HG03571 (cell line): Measurements from ENCODE around the gene MBOAT2.
"Not testable (repeated sequence)": the region's sequence is repeated elsewhere in the genome, so short reads cannot be mapped to it uniquely, and the experiment has no call there.

Experiments used
- ATAC-seq: cut with Tn5 transposase; IDR thresholded peaks from one replicate; pipeline ENCODE4 v1.9.1; 2021; ENCODE audit not compliant: unreplicated experiment

The MBOAT2 gene

DNA sequence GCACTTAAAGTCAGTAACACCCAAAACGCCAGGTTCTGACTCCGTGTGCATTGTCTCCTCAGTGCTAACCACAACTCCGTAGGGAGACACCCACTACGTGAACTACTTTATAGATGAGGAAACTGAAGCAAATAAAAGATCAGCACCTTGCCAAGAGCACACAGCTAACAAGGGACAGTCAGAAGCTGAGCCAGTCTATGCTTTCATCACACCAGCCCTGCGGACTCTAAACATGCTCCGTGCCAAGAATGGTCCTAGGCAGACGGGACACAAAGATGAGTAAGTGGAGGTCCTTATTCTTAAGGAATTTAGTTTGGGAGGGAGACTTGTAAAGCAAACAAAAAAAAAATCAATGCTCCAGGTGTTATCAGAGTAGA lies 9.6 kb downstream of the MBOAT2 start:
- ATAC-seq = no peak

DNA sequence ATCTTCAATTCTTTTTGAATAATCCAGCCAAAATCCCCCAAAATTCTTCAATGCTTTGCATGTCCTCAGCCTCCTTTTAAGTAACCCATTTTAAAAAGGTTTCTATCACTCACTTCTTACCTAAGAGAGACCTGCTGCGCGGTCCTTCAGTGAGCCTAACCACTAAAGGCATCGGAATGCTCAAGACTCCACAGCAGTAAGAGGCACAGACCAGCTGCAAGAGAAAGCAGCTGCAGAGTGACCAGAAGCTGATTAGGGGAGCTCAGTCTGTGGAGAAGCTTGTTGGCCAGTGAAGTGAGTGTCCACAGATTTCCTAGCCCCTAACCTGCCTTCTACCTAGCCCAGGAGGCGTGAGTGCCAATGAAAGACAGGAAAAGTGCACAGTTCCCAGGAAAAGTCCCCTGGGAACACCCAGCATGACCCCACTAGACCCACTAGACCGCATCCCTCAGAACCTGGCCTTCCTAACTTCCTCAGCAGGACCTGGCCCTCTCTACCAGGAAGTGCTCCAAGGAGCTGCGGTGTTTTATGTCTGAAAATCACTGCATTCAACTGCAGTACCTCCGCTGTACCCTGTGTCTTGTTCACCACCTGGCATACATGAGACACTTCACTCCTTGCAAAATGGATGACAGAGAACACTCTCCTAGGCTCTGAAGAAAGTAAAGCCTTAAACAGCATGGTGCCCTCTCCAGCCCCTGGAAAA lies 10.1 kb downstream of the MBOAT2 start:
- ATAC-seq = no peak

DNA sequence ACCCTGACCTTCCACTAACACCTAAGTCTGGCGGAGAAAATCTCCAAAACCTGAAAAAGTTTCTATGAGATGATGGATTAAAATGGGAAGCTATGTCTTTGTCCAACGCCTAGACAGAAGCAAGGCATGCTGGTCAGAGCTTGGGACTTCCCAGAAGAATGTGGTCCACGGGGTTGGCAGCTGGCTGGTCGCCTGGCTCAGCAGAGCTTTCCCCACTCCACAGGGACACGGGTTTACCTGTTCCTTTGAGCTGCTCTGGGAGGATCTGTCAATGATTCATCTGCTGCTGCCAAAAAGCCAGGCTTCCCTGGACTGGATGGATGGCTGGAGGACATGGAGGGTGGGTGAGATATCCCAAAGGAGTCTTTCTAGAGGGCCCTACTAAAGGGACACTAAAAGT lies 10.8 kb downstream of the MBOAT2 start:
- no peak for ATAC-seq

DNA sequence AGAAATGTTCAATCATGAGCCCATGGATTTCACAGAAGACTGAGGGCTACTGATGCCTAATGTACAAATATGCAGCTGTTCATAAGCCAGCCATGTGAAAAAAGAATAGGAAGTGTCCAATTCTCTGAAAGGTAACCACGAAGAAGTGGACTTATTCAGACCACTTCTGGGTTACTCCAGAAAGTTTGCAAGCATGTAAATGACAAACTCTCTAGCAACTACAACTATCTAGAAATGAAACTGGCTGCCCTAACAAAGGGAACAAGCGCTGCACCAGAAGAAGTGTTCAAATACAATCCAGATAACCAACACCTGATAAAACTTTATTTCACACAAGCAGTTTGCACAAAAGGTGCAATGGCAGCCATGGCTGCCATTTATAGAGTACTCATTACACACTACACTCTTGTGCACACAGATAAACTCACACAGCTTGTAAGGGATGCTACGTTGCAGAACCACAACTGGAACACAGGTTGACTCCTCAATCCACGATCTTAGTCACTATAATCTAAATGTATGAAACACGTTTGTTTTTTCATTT lies 13.9 kb downstream of the MBOAT2 start:
- no peak for ATAC-seq

DNA sequence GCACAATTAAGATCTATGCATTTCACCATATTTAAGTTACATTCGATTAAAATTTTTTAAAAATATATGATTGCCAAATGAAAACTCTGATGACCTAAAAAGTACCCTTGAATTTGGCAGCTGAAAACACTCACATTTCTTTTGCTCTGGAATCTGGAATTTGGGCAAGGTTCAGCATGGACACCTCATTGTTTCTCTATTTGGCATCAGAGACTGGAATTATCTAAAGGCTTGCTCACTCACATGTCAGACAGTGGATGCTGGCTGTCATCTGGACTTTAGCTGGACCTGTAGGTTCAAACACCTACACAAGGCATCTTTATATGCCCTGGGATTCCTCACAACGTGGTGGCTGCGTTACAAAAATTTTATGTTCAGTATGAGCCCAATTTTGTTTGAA lies 16.1 kb downstream of the MBOAT2 start:
- ATAC-seq = no peak

DNA sequence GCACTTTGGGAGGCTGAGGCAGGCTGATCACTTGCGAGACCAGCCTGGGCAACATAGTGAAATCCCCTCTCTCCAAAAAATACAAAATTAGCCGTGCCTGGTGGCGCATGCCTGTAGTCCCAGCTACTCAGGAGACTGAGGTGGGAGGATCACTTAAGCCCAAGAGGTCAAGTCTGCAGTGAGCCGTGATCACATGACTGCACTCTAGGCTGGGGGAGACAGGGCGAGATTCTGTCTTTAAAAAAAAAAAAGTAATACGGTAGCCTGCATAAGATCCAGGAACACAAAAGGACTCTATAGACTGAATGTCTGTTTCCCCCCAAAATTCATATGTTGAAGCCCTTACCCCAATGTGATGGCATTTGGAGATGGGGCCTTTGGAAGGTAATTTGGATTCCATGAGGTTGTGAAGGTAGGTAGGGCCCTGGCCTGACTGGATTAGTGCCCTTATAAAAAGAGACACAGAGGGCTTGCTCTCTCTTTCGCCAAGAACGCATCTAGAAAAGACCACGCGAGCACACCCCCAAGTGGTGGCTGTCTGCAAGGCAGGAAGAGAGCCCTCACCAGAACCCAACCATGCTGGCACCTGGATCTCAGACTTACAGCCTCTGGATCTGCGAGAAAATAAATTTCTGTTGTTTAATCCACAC lies 17.0 kb downstream of the MBOAT2 start:
- ATAC-seq = no peak

DNA sequence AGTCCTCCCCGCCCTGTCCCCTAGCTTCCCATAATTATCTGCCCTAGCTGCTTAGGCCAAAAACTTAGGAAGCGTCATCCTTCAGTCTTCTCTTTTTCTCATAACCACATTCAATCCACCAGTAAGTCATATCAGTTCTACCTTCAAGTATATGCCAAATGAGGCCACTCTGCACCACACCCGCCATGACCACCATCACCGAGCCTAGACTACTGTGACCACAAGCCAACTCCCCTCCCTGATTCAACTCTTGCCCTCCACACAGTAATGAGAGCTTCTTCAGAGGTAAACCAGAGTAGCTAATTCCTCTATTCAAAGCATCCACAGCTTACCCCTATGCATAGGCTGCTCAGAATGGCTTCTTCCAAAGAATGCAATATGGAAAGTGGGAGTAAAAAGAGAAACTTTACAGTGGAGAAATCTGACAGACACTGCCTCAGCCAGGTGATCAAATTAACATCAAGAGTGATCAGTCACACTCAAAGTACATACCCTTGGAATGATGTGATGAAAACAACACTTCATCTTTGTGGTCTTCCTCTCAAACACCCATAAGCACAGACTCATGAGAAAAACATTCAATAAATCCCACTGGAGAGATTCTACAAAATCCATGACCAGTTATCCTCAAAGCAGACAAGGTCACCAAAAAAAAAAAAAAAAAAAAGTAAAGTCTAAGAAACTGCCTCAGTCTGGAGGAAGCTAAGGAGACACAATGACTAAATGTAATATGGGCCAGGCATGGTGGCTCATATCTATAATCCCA lies 17.7 kb downstream of the MBOAT2 start:
- ATAC-seq = no peak

DNA sequence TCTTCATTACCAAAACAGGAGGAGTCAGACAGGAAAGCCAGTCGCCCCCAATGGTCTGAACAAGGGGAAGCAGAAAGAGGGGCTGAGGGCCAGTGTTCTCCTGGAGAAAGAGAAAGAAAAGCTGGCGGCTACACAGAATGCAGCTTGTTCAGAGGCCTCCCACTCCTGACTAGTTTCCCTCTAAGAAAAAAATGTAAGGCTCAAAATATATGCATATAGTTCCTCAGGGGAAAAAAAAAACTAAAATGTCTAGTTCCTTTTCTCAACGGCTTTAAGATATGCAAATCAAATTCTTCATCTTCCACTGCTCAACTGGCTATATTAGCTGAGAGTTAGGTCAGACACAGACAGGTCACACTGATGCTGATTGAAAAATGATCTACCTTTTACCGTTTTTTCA lies 18.6 kb downstream of the MBOAT2 start:
- ATAC-seq = no peak

DNA sequence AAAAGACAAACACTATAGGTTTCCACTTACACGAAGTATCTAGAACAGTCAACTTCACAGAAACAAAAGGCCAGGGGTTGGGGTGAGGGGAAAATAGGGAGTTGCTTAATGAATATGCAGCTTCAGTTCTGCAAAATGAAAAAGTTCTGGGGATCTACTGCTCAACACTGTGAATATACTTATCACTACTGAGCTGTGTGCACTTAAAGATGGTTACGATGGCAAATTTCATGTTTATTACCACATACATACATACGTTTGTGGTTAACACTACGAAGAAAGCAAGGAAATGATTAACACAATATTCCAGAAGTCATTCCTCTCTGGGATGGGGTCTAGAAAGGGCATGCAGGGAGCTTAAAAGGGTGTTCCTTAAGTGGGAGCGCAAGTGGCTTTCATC lies 19.3 kb downstream of the MBOAT2 start:
- ATAC-seq = no peak

DNA sequence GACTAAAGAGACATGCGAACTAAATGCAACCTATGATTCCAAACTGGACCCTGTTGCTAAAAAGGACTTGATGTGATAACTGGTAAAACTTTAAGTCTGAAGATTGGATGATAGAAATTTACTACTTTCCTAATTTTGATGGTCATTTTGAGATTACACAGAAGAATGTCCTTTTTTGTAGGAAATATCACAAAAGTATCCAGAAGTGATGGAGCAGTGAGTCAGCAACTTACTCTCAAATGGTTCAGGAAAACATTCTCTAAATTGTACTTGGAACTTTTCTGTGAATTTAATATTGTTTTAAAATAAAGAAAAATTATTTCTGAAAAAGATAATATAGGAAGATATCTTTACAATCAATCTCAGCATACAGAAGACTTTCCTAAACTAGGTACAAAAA lies 19.9 kb downstream of the MBOAT2 start:
- ATAC-seq = no peak

DNA sequence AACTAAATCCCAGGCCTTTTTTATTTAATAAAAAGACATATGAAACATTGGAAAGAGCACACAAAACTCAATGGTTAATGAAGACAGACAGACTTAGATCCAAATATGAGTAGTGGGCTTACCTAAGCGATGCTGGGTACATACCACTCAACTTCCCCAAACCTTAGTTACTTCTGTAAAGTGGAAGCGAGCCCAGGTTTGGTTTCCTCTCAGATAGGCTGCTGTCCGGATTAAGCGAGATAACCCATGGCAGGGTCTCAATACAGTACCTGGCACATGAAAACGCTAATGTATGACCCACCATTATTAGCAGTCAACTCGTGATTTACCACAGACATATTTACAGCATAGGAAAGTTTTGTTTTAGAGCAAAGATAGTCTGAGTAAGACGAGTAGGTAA lies 21.6 kb downstream of the MBOAT2 start:
- ATAC-seq = no peak

DNA sequence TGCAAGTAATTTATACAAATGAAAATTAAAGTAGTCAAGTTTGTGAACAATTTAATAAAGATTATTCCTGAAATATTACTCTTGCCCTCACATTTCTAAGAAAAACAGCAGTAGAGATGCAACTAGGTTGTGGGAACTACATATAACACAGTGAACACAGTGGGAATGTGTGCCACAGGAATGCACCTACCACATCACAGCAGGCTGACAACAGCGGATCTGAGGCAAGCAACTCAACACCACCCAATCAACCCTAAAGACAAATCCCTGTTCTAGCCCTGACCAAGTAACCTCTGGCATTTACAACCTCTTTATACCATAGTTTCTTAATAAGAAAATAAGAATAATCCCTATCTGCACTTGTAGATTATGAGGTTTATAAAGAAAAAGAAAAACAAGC lies 23.4 kb downstream of the MBOAT2 start:
- no peak for ATAC-seq

DNA sequence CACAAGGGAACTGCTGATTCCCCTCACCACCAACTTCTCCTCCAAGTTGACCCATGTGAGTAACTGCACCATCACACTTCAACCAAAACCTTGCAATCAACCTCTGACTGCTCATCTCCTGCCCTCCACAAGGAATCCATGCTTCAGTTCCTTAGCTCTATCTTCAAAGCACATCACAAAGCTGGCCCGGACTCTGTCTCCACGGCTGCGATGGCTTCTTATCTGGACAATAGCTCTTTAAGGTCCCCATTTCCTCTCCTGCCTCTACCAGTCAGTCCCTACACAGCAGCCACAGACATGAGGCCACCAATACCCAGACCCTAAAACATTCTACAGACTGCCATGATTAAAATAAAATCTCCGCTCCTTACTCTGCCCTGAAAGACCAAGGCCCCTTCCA lies 25.7 kb downstream of the MBOAT2 start:
- ATAC-seq = no peak

DNA sequence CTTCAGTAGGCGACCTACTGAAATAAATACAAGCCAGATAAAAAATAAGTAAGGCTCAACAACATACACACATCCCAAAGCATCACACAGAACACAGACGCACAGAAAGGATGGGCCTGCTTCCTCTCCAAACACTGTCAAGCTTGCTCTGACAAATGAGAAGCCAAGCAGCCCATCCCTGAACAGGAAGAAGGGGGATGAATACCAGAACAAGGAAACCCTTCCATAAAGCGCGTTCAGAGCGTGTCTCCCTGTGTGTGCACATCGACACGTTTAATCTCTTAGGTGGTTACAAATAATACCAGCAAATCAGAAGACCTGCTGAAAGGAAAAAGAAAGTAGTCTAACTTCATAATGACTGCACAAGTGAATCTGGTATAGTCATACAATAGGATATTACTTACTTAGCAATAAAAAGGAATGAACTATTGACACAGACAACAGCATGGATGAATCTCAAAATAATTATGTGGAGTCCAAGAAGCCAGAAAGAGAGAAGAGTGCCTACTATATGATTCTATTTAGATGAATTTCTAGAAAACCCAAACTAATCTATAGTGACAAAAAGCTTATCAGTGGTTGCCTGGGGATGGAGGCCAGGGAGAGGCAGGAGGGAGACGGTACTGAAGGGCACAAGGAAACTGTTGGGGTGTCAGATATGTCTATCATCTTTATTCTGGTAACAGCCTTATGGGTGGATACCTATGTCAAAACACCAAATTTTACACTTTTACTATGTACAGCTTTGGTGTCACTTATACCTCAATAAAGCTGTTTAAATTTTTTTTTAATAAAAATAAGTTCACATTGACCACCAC lies 26.8 kb downstream of the MBOAT2 start:
- no peak for ATAC-seq

DNA sequence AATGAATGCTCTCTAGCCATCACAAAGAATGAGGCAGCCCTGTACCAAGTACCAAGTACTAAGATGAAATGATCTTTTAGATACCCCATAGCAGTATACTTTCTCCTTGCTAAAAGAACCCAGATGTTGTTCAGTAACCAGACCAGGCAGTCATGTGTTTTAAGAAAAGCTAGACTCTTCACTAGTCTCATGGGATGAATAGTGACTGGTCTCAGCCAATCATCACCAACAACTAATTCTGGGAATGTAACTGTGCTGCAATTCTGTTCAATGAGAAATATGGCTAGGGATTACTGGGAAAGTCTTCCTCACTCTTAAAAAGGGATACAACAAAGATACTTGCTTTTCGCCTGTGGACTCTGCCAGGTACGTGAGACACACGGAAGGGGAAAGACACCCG lies 29.5 kb downstream of the MBOAT2 start:
- no peak for ATAC-seq

DNA sequence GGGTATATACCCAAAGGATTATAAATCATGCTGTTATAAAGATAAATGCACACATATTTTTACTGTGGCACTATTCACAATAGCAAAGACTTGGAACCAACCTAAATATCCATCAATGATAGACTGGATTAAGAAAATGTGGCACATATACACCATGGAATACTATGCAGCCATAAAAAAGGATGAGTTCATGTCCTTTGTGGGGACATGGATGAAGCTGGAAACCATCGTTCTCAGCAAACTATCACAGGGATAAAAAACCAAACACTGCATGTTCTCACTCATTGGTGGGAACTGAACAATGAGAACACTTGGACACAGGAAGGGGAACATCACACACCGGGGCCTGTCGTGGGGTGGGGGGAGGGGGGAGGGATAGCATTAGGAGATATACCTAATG lies 30.5 kb downstream of the MBOAT2 start:
- ATAC-seq = not testable (repeated sequence)

DNA sequence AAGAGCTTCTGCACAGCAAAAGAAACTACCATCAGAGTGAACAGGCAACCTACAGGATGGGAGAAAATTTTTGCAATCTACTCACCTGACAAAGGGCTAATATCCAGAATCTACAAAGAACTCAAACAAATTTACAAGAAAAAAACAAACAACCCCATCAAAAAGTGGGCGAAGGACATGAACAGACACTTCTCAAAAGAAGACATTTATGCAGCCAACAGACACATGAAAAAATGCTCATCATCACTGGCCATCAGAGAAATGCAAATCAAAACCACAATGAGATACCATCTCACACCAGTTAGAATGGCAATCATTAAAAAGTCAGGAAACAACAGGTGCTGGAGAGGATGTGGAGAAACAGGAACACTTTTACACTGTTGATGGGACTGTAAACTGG lies 30.9 kb downstream of the MBOAT2 start:
- ATAC-seq = not testable (repeated sequence)

DNA sequence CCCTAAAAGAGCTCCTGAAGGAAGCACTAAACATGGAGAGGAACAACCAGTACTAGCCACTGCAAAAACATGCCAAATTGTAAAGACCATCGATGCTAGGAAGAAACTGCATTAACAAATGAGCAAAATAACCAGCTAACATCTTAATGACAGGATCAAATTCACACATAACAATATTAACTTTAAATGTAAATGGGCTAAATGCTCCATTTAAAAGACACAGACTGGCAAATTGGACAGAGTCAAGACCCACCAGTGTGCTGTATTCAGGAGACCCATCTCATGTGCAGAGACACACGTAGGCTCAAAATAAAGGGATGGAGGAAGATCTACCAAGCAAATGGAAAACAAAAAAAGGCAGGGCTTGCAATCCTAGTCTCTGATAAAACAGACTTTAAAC lies 34.1 kb downstream of the MBOAT2 start:
- ATAC-seq = not testable (repeated sequence)

DNA sequence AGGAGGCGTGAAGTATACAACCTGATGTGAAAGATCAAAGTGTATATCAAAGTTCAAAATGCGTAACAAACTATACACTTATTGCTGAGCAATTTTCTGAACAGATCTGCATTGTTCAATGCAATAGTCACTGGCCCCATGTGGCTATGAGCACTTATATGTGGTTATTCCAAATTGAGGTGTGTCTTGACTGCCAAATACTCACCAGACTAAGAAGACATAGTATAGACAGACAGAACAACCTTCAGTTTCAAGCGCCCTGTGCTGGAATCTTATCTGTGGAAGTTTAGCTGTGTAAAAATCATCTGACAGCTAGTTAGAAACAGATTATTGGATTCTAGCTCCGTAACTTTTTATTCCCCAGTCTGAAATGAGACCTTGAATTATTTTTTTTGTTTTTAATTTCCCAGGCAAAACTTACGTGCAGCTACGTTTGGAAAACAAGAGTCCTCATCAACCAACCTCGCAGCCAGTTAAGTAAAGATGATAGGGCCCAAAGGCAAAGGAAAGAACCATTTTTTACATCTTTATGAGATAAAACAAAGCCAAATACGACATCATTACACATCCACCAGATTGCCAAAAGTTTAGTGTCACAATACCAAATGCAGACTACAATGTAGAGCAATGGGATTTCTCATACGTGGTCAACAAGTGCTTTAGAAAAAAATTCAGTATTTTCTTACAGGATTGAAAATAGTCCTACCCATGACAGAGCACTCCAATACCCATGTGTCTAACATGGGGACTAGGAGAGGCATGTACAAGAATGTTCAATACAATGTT lies 37.2 kb downstream of the MBOAT2 start:
- no peak for ATAC-seq

DNA sequence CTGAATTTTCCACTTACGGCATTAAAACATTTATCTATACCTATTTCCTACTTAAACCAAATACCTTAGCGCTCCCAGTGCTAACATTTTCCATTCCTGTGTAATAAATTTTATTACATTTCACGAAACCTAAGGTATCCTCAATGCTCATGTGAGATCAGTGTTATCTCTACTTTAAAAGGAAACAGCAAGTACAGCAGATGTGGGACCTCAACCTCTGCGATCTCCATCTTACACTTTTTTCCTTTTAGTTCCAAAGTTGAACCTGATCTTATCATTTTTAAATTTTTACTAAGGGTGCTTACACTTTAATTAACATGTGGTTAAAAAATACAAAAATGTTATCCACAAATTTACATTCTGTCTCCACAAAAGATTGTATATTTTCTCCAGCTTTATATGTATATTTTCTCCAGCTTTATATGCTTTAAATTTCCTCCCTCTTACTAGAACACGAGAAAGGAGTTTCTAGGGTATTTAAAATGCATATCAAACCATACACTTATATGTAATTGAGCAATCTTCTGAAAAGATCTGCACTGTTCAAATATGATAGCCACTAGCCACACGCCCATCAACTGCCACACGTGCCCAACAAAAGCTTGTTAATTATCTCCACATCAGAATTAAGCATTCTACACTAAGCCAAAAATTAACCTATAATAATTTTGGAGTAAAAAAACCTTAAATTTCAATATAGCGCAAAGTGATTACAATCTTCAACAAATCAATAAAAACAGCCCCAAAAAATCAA lies 38.1 kb downstream of the MBOAT2 start:
- no peak for ATAC-seq
